KMS-11 (cell line): ENCODE data around the gene TMEM170B.

Experiments
- H2AFZ ChIP-seq: fragments of 200-600 bp; sonication (generic); 2 replicates; pipeline ENCODE4 v1.6.1; 2016; ENCODE audit warnings: antibody characterized with exemption, mixed run types, low read depth
- H3K27ac ChIP-seq: fragments of 200-600 bp; sonication (generic); 2 replicates; pipeline ENCODE4 v1.6.1; 2016; ENCODE audit warnings: mild to moderate bottlenecking, mixed run types
- H3K27me3 ChIP-seq: fragments of 200-600 bp; sonication (generic); 2 replicates; pipeline ENCODE4 v1.6.1; 2017; ENCODE audit warnings: mild to moderate bottlenecking, low read depth, mixed run types, moderate library complexity; ENCODE audit not compliant: insufficient read depth
- H3K36me3 ChIP-seq: fragments of 200-600 bp; sonication (generic); 2 replicates; pipeline ENCODE4 v1.6.1; 2017; ENCODE audit warnings: mild to moderate bottlenecking, mixed run types; ENCODE audit not compliant: insufficient read depth
- H3K4me1 ChIP-seq: fragments of 200-600 bp; sonication (generic); 2 replicates; pipeline ENCODE4 v1.6.1; 2016; ENCODE audit warnings: mild to moderate bottlenecking, low read depth, mixed run types; ENCODE audit not compliant: poor library complexity, severe bottlenecking
- H3K4me2 ChIP-seq: fragments of 200-600 bp; sonication (generic); 2 replicates; pipeline ENCODE4 v1.7.0; 2016; ENCODE audit warnings: mild to moderate bottlenecking, mixed run types
- H3K4me3 ChIP-seq: fragments of 200-600 bp; sonication (generic); IDR thresholded peaks from 2 replicates; pipeline ENCODE4 v1.6.1; 2017; ENCODE audit warnings: low read depth, low read length, mixed read lengths; ENCODE audit not compliant: insufficient read depth
- H3K79me2 ChIP-seq: fragments of 200-600 bp; sonication (generic); 2 replicates; pipeline ENCODE4 v1.6.1; 2016; ENCODE audit warnings: low read depth, mixed run types; ENCODE audit not compliant: insufficient read depth
- H3K9ac ChIP-seq: fragments of 200-600 bp; sonication (generic); 2 replicates; pipeline ENCODE4 v1.6.1; 2016; ENCODE audit warnings: mild to moderate bottlenecking, mixed run types
- H4K20me1 ChIP-seq: fragments of 200-600 bp; sonication (generic); 2 replicates; pipeline ENCODE4 v1.6.1; 2016; ENCODE audit warnings: mild to moderate bottlenecking, mixed run types; ENCODE audit not compliant: insufficient read depth
- CTCF ChIP-seq: fragments of 200-600 bp; sonication (generic); conservative IDR thresholded peaks from 2 replicates; pipeline ENCODE4 v1.6.1; 2017; ENCODE audit warnings: low read depth, mild to moderate bottlenecking, antibody characterized with exemption, low read length, moderate library complexity, mixed read lengths

Gene TMEM170B

DNA sequence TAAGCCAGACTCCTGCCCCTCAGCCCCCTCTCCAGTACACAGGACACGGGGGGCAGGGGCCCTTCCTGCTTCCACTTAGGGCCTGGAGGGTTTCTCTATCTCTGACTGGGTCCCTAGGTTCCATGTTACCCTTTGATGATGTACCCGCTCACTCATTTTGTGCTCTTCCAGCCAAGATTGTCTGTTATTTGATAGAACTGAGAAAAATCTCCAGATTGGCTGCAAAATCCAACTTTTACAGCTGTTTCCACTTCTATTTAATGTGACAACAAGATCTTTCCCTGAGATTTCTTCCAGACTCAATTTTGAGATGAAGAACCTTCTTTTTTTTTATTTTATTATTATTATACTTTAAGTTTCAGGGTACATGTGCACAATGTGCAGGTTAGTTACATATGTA, 85.7 kb downstream of the TMEM170B start:
- Histone ChIP-seq H2AFZ (no peak overlapping the region), H3K4me3 (no peak overlapping the region), H3K79me2 (no peaks in the 10 kb centered on the region), H3K27me3 (no peaks in the 10 kb centered on the region), H4K20me1 (no peaks in the 10 kb centered on the region), H3K36me3 (no peaks in the 10 kb centered on the region), H3K27ac (no peak overlapping the region), H3K4me2 (no peak overlapping the region), H3K4me1 (no peaks in the 10 kb centered on the region), H3K9ac (no peak overlapping the region)
- no peak for TF ChIP-seq CTCF

DNA sequence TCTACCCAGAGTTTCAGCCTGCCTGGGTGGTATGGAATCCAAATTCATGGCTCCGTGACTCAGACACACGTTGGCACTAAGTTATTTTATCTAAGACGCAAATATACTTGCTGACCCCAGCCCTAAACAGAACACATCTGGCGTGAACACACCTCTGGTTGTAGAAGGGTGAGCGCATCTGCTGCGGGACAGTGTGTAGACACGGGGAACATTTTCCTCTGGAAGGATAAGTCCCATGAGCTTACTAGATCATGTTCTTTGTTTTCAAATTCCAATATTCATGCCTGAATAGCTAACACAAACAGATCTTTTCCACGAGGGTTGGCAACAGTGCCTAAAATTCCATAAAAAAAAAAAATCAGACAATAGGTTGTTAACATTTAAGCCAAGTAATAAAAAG, 87.8 kb downstream of the TMEM170B start:
- no peak for TF ChIP-seq CTCF
- Histone ChIP-seq H3K27ac (no peak overlapping the region), H3K79me2 (no peaks in the 10 kb centered on the region), H3K36me3 (no peaks in the 10 kb centered on the region), H3K4me1 (no peaks in the 10 kb centered on the region), H3K4me2 (no peak overlapping the region), H3K4me3 (no peak overlapping the region), H3K9ac (no peak overlapping the region), H4K20me1 (no peaks in the 10 kb centered on the region), H2AFZ (no peak overlapping the region), H3K27me3 (no peaks in the 10 kb centered on the region)

DNA sequence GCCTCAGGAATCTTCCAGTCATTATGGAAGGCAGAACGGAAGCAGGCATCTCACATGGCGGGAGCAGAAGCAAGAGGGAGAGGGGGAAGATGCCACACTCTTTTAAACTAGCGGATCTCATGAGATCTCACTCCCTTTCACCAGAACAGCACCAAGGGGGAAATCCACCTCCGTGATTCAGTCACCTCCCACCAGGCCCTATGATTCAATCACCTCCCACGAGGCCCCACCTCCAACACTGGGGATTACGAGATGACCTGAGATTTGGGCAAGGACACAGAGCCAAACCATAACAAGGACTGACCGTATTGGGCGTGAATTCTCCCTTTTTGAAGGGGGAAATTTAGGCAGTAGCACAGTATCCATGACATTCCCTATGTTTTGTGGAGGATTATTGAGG, 88.8 kb downstream of the TMEM170B start:
- no peaks in the 10 kb centered on the region for H3K27me3 ChIP-seq
- H3K36me3 ChIP-seq: no peaks in the 10 kb centered on the region
- H3K4me1 ChIP-seq: no peaks in the 10 kb centered on the region
- H3K4me3 ChIP-seq: no peak overlapping the region
- H3K9ac ChIP-seq: no peak overlapping the region
- H3K4me2 ChIP-seq: no peak overlapping the region
- no peak overlapping the region for H3K27ac ChIP-seq
- no peak overlapping the region for H2AFZ ChIP-seq
- no peak for TF ChIP-seq CTCF
- no peaks in the 10 kb centered on the region for H3K79me2 ChIP-seq
- H4K20me1 ChIP-seq: no peaks in the 10 kb centered on the region

- H4K20me1 ChIP-seq: no peaks in the 10 kb centered on the region
- H3K4me3 ChIP-seq: no peak overlapping the region
- H3K79me2 ChIP-seq: no peaks in the 10 kb centered on the region
- H3K27me3 ChIP-seq: no peaks in the 10 kb centered on the region
- no peak overlapping the region for H3K27ac ChIP-seq
- no peak overlapping the region for H3K9ac ChIP-seq
- H3K36me3 ChIP-seq: no peaks in the 10 kb centered on the region
- no peak overlapping the region for H2AFZ ChIP-seq
- H3K4me1 ChIP-seq: no peaks in the 10 kb centered on the region
- TF ChIP-seq CTCF: no peak
- no peak overlapping the region for H3K4me2 ChIP-seq
Observed at GRCh38 chr6:11628562-11628961, 91.0 kb downstream of the TMEM170B start.

GRCh38 chr6:11631008-11631407, 93.5 kb downstream of the TMEM170B start:
- Histone ChIP-seq H3K9ac (no peak overlapping the region), H3K4me3 (no peak overlapping the region), H3K27ac (no peak overlapping the region), H3K4me1 (no peaks in the 10 kb centered on the region), H3K79me2 (no peaks in the 10 kb centered on the region), H3K4me2 (no peak overlapping the region), H4K20me1 (no peaks in the 10 kb centered on the region), H3K27me3 (no peaks in the 10 kb centered on the region), H3K36me3 (no peaks in the 10 kb centered on the region), H2AFZ (no peak overlapping the region)
- TF ChIP-seq CTCF: no peak
